ENCODE data around the gene PCDHGA3.
A peak's percentile ranks its signal among the peaks of the same experiment; 100 is the strongest.
"Not testable (repeated sequence)": the region's sequence is repeated elsewhere in the genome, so short reads cannot be mapped to it uniquely, and the experiment has no call there.

PCDHGA3 gene

DNA sequence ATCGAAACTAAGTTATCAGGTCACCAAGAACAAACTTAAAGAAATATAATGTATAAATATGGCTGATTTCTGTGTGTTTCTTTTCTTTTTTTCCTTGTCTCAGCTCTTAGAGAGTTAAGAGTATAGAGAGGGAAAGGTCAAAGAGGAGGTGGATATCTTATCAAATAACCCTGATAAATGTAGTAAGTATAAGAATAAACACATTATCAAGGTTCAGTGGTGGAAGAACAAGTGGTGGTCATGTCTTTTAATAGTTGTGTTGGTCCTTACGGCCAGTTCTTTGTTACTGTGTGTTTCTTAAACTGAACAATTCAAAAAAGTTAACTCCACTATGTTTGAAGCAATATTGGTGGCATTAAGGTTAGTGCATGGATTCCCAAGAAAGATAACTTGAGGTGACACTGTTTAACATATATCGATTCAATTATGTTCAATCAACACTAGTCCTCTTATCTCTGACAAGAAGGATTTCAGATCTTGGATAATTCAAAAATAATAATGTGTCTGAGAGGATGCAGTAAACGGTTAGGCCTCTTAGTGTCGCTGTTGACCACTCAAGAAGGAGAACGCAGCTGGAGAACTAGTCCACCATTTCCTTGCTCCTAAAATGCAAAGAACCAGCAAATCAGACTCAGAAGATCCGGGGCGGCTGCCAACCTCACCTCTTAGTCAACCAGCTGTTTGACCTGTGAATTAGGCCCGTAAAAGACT is at the start of gene PCDHGA3:
PCDHGA3 (plus strand) TSS at position 588 of the 711 bp plus-strand sequence. CDS start 205 bp downstream, outside the sequence.
- FAIRE-seq (no peak), DNase-seq (ENCODE audit: insufficient read length, low spot score) (no peak)

DNA sequence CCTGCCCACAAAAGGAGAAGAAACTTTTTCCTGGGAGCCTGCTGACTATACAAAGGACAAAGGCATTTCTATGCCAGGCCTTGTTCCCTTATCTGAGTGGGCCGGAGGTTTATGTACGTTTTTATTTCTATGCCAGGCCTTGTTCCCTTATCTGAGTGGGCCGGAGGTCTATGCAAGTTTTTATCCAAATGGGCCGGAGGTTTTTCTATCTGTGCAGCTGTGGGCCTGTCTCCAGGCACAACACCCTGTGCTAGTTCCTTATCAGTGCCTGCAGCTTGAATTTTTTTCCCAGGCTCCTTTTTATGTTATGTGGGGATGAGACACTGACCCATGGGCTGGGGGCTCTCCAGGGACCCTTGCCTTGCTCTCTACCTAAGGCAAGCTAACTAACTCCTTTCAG is 45.3 kb upstream of the PCDHGA3 start:
- FAIRE-seq: no peak
- DNase-seq (ENCODE audit: insufficient read length, low spot score): no peak

DNA sequence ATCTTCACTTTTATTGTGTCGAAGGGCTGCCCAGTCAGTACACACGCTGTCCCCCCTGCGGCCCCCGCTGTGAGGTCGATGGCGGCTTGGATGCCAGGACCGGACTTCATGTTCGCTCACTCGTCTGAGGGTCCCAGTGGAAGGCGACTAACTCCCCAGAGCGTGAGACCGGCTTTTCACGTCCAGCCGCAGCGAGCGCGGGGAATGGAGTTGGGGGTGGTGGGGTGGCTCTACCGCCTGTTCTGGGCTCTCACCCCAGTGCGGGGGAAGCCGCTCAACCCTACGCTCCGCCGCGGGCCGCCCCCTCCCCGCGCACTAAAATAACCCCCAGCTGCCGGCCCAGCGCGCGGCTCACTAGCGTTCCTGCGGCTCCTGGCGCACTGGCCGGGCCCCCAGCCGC is 39.9 kb upstream of the PCDHGA3 start, which contains the start of gene SLC25A2:
SLC25A2 (minus strand) TSS at position 294 of the 400 bp plus-strand sequence; CDS start at position 110, 184 bp downstream.
- DNase-seq (ENCODE audit: insufficient read length, low spot score) (no peak), FAIRE-seq (no peak)

DNA sequence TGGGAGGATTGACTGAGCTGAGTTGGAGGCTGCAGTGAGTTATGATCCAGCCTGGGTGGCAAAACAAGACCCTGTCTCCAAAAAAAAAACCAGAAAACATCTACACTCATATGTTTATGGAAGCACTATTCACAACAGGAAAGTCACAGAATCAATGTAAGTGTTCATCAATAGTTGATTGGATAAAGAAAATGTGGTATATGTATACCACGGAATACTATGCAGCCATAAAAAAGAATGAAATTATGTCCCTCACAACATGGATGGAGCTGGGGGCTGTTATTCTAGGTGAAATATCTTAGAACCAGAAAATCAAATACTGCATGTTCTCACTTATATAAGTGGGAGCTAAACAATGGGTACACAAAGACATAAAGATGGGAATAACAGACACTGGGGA is 37.0 kb upstream of the PCDHGA3 start:
- no peak for DNase-seq (ENCODE audit: insufficient read length, low spot score)
- FAIRE-seq: no peak

DNA sequence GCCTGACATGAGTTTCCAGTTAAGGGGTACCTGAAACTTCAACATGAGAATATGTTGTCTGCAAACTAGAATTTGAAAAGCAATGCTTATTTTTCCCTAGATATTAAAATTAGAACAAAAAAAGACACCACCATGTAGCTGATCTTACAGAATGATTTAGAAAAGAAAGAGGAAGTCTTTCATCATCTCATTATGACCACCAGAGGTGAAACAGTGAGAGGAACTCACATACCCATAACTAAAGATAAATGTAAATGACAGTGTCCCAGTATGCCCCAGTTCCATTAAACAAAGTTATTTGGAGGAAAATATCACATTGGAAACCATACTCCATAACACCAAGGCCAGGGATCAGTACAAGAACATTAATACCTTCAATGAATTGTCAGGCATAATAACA is 29.9 kb upstream of the PCDHGA3 start:
- FAIRE-seq (no peak), DNase-seq (ENCODE audit: insufficient read length, low spot score) (no peak)

DNA sequence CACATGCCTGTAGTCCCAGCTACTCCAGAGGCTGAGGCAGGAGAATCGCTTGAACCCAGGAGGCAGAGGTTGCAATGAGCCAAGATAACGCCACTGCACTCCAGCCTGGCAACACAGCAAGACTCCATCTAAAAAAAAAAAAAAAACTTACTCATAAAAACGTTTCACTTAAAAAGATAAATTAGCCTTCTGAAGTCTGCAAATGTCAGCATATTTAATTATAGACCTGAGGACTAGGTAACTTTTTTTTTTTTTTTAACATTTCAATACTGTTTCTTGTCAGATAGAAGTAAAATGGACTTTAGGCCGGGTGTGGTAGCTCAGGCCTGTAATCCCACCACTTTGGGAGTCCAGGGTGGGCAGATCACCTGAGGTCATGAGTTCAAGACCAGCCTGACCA is 26.7 kb upstream of the PCDHGA3 start:
- DNase-seq (ENCODE audit: insufficient read length, low spot score); FAIRE-seq: not testable (repeated sequence)

DNA sequence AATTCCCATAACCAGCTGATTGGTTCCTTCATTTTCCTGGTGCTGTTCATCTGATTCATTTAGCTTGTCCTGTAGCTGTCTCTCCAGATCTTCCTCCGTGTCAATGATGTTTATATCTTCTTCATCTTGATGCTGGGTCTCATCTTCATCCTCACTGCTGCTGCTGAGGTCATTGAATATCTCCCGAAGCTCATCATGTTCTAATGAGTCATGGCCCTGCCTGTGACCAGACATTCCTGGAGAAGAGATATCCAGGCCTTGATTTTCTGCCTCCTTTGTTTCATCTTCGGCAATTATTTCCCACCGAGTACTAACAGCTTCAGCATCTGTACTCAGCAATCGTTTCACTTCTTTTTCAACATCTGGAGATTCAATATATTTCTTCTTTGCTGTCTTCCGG is 24.4 kb upstream of the PCDHGA3 start:
- DNase-seq (ENCODE audit: insufficient read length, low spot score) (no peak), FAIRE-seq (no peak)

DNA sequence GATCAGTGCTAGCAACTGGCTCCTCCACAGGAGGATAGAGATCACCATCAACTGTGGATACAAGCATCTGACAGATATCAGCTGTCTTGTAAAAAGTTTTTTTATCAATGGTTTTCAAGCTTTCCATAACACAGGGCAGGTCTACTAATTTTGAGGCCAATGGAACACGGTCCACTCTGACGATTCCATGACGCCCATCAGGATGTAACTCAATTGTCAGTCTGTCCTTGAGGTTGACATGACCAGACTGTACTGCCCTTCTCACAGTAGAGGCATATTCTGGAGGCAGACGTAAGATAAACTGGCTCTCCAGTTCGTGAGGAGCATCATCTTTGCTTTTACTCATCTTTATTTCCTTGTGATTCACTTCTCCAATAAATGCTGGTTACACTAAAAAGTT is 23.9 kb upstream of the PCDHGA3 start:
- FAIRE-seq (no peak), DNase-seq (ENCODE audit: insufficient read length, low spot score) (no peak)

DNA sequence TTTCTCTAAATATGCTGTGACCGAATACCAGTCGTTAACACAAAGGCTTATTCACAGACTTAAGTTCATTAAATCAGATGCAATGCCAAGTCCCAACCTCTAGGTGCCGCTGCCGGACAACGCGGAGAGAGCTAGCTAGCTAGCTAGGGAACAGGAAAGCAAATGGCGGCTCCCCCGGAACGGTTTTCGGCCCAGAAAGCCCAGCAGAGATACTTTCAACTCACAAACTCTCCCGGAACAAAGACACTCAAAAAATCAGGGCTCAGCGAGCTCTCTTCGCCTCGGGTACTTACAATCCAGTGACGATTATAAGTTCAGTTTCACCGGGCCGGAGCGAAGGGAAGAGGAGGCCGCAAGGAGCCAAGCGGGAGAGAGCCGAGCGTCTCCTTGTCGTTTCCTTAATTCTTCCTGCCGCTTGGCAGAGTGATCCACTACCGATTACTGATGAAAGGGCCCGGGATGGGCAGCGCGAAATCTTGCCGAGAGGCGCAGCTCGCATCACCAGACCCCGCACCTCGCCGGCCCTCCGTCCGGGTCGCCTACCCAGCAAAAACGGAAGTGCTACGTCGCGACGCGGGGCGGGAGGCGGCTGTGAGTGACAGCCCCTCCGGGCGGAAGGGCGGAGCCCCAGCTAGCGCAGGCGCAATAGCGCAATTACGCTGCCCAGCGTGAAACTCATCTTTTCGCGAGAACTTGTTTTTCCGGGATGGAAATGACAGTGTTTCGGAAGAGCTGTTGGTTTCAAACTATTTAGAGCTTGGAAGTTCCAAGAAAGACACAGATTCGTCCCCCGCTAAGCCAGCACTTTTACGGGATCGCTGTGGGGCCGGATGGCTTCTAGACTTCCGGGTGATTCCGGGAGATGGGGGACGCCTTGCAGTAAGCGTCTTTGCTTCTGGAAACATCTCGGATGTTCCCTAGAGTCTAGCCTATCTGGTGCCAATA is 23.1 kb upstream of the PCDHGA3 start, which contains the start of gene TAF7:
TAF7 (minus strand) TSS at position 560 of the 945 bp plus-strand sequence. CDS start 740 bp downstream, outside the sequence.
- DNase-seq (ENCODE audit: insufficient read length, low spot score): peak; percentile 81
- FAIRE-seq: peak; percentile 84

DNA sequence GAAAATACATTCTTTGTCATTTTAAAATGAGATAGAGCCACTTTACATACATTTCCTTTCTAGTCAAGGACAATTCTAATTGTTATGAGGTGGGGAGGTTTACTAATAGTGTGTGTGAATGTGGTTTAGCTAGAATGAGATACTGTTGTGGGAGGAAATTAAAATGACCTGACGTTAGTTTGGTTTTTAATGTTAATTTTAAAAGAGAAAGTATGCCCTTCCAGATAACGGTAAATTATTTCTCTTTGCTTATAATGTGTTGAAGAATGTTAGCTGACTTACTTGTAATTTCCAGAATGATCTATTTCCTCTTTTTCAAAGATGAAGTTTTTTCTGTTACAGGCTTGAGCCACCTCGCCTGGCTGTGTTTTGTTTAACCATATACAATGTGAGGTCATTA is 21.4 kb upstream of the PCDHGA3 start:
- DNase-seq (ENCODE audit: insufficient read length, low spot score): no peak
- no peak for FAIRE-seq

DNA sequence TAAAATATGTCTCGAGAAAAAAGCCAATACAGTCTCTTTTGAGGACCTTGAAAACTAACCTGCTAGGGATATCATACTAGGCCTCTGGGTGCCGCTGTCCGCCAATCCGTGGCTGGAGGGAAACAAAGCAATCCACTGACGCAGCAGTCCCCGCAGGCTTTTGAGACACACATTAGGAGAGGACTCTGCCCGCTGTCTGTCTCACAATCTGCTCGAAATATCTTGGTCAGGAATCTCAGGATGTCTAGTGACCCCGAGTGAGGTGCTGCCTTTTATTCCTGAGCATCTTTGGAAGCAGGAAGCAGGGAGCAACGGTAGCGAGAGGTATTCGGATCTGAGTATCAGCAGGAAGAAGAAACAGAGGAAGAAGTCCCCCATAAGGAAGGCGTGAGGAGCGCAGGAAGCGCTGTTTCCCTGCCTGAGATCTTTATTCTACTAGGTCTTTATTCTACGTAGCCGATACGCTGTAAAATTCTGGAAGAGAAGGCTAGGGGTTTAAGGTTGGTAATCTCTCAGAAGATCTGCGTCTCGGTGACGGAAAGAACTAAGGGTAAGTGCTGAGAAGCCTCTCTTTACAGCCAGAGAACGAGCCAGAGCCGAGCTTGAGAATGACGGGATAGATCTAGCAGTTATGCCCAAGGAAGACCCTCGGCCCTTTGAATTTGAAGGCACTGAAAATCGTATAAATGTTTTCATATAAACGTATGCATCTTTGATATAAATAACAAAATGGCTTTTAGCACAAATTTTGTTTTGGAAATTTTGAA is 17.4 kb upstream of the PCDHGA3 start:
- FAIRE-seq: no peak
- DNase-seq (ENCODE audit: insufficient read length, low spot score): no peak

DNA sequence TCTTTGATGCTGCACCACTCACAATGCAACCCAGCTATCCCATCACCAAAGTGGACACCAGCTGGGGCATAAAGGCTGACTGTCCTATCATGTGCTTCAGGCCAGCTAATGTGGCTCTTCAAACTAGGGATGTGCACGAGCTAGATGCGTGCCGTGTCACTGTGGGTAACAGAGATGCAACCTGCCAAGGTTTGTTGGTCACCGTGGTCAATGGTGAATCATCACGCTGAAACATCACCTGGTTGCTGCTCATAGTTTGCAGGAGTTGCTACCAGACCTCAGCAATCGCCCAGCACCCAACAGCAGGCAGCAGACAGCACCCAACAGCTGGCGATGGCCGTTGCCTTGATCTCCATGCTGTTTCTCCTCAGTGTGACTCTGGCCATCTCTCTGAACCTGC is 15.4 kb upstream of the PCDHGA3 start:
- DNase-seq (ENCODE audit: insufficient read length, low spot score): no peak
- FAIRE-seq: no peak

DNA sequence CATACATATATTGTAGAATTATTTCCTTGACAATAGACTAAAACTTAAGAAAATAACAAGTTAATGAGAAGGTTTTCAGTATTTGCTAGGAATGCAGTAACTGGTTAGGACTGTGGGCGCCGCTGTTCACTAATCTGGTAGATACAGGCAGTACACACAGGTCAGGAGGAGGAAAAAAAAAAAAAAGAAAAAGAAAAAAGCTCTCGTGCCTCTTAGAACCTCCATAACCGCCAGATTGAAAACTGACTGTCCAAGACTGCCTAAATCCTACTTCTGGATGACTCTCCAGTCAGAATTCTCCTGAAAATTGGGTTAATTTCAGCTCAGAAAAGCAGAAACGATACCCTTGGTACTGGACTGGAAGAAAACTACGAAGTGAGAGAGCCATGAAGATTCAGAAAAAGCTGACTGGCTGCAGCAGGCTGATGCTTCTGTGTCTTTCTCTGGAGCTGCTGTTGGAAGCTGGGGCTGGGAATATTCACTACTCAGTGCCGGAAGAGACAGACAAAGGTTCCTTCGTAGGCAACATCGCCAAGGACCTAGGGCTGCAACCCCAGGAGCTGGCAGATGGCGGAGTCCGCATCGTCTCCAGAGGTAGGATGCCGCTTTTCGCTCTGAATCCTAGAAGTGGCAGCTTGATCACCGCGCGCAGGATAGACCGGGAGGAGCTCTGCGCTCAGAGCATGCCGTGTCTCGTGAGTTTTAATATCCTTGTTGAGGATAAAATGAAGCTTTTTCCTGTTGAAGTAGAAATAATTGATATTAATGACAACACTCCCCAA is 13.1 kb upstream of the PCDHGA3 start, which contains the start of gene PCDHGA1:
PCDHGA1 (plus strand) TSS at position 216 of the 782 bp plus-strand sequence.
- DNase-seq (ENCODE audit: insufficient read length, low spot score) (peak; percentile 73), FAIRE-seq (no peak)

DNA sequence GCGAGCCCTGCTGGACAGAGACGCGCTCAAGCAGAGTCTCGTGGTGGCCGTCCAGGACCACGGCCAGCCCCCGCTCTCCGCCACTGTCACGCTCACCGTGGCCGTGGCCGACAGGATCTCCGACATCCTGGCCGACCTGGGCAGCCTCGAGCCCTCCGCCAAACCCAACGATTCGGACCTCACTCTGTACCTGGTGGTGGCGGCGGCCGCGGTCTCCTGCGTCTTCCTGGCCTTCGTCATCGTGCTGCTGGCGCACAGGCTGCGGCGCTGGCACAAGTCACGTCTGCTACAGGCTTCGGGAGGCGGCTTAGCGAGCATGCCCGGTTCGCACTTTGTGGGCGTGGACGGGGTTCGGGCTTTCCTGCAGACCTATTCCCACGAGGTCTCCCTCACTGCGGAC is 11.1 kb upstream of the PCDHGA3 start:
- FAIRE-seq; DNase-seq (ENCODE audit: insufficient read length, low spot score): not testable (repeated sequence)

DNA sequence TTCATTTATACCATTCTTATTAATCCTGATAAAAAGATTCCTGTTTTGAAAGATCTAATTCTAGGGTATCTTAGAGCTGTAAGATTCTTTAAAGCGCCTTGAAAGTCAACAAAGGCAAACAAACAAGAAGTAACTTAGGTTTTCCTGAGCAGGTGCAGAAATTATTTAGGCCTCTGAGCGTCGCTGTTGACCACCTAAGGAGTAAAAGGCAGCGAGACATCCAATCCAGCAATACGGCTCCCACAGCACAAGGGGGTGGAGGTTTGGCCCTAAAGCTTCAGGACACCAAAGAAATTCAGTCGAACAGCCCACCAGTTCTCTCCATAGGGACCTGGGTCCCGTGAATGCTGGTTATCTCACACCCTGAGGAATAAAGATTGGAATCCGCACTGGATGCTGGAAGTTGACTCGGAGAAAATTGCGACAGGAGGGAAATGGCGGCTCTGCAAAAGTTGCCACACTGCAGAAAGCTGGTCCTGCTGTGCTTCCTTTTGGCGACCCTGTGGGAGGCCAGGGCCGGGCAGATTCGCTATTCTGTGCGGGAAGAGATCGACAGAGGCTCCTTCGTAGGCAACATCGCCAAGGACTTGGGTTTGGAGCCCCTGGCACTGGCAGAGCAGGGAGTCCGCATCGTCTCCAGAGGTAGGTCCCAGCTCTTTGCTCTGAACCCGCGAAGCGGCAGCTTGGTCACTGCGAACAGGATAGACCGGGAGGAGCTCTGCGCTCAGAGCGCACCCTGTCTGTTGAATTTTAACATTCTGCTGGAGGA is 4.9 kb upstream of the PCDHGA3 start, which contains the start of gene PCDHGA2:
PCDHGA2 (plus strand) TSS at position 223 of the 769 bp plus-strand sequence.
- DNase-seq (ENCODE audit: insufficient read length, low spot score) (no peak), FAIRE-seq (no peak)

DNA sequence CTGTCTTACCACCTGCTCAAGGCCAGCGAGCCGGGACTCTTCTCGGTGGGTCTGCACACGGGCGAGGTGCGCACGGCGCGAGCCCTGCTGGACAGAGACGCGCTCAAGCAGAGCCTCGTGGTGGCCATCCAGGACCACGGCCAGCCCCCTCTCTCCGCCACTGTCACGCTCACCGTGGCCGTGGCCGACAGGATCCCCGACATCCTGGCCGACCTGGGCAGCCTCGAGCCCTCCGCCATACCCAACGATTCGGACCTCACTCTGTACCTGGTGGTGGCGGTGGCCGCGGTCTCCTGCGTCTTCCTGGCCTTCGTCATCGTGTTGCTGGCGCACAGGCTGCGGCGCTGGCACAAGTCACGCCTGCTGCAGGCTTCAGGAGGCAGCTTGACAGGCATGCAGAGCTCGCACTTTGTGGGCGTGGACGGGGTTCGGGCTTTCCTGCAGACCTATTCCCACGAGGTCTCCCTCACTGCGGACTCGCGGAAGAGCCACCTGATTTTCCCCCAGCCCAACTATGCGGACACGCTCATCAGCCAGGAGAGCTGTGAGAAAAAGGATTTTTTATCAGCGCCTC is 2.8 kb upstream of the PCDHGA3 start:
- not testable (repeated sequence) for DNase-seq (ENCODE audit: insufficient read length, low spot score); FAIRE-seq

DNA sequence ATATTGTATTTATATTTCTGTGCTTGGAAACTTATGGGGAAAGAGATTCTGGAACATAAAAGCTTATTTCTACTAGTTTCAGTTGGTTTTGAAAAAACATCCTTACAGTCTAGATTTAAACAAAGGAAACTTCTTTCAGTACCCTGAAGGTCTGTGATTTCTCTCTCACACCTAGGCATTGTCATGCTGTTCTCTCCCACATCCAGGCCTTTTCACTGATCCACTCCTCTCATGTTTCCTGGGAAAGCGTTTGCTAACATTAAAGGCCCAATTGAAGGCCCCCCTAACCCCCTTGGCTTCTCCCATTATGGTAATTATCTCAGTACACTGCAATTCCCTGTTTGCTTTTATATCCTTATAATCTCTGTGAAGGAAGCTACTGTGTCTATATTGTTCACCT is 856 bp upstream of the PCDHGA3 start:
- FAIRE-seq: no peak

DNA sequence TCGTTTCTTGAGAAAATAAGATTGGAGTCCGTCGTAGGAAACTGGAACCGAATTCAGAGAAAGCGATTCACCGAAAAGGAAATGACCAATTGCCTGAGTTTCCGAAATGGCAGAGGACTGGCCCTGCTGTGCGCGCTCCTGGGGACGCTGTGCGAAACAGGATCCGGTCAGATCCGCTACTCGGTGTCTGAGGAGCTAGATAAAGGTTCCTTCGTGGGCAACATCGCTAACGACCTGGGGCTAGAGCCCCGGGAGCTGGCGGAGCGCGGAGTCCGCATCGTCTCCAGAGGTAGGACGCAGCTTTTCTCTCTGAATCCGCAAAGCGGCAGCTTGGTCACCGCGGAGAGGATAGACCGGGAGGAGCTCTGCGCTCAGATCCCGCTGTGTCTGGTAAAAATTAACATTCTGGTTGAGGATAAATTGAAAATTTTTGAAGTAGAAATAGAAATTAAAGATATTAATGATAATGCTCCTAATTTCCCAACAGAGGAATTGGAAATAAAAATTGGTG is 379 bp downstream of the PCDHGA3 start:
- DNase-seq (ENCODE audit: insufficient read length, low spot score) (no peak), FAIRE-seq (no peak)

More for the DNA sequence above, 856 bp upstream of the PCDHGA3 start:
- DNase-seq (ENCODE audit: insufficient read length, low spot score): no peak
